Thyroid gland (tissue), 4 donors: ENCODE measurements around the gene STON1.

Source experiments
- CTCF ChIP-seq, 6 experiments: fragments of 200-600 bp in 3 of 6; fragments of 450-650 bp in 3 of 6; sonication (generic) in 3 of 6; IDR thresholded peaks; one replicate each; pipeline ENCODE4 v1.5.1; 2016 to 2019; ENCODE audit warnings: antibody characterized with exemption in 6 of 6, mild to moderate bottlenecking in 2 of 6, inconsistent platforms in 1 of 6, moderate library complexity in 1 of 6
- POLR2A ChIP-seq, 2 donors: fragments of 450-650 bp; IDR thresholded peaks; one replicate each; pipeline ENCODE4 v1.6.1; 2017; ENCODE audit warnings: antibody characterized with exemption in 2 of 2, mild to moderate bottlenecking in 2 of 2, moderate library complexity in 1 of 2

GRCh38 chr2:48626047-48626446 is 96.1 kb downstream of the STON1 start:
- TF ChIP-seq CTCF (IDR thresholded peaks at IDR 0.05) (no peak), POLR2A (IDR thresholded peaks at IDR 0.05) (no peak)
